Renal cortical epithelial cell (primary cell): ENCODE results near the gene MAG. TPM values are rescaled to one million over a fixed set of nuclear protein-coding genes. Genes with fewer than 3 reads are reported as not detected.

Experiments
- DNase-seq: peaks from one replicate; pipeline ENCODE4 v3.0.0-alpha.2; 2011; ENCODE audit warnings: low read depth
- total RNA-seq: library from RNA; depleted of rRNA; stranded (reverse); fragments of >200 nt; gene quantifications from 2 replicates; pipeline ENCODE4 v1.2.3, GENCODE V29; 2014

The MAG gene
- total RNA-seq, 1 donor from 2014 or later, result not detected

- DNase-seq, result no peak
Measured at GRCh38 chr19:35316560-35316959, 24.6 kb downstream of the MAG start.

GRCh38 chr19:35317464-35318043 lies 25.6 kb downstream of the MAG start:
- no peak for DNase-seq

- DNase-seq, result peak; percentile 68
Measured at GRCh38 chr19:35318679-35319448, 26.9 kb downstream of the MAG start.

- DNase-seq, result no peak
Measured at GRCh38 chr19:35320065-35320713, 28.2 kb downstream of the MAG start.

DNA sequence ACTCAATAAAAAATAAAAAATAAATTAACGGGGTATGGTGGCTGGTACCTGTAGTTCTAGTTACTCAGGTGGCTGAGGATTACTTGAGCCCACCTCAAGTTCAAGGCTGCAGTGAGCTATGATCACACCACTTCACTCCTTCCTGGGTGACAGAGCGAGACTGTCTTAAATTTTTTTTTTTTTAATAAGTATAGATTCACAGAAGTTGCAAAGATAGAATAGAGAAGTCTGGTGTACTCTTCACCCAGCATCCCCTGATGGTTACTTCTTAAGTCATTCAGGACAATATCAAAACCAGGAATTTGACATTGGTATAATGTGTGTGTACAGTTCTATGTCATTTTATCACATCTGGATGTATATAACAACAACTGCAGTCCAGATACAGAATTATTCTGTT lies 29.3 kb downstream of the MAG start:
- DNase-seq, result no peak

- DNase-seq, result no peak
Measured at GRCh38 chr19:35322014-35322413, 30.1 kb downstream of the MAG start.

DNA sequence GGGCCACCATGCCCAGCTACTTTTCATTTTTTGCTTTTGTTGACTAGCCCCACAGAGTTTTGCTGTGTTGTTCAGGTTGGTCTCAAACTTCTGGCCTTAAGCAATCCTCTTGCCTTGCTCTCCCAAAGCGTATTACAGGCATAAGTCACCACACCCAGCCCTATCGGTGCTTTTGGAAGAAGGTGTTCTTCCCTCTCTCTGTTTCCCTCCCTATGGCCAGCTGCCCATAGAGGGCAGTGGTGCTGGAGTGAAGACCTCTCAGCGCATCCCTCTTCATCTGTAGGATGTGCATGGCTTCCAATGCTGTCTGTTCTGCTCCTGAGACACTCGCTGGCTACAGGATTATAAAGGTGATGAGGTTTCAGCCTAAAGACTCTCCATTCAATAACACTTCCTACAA lies 35.7 kb downstream of the MAG start:
- DNase-seq, result no peak

DNA sequence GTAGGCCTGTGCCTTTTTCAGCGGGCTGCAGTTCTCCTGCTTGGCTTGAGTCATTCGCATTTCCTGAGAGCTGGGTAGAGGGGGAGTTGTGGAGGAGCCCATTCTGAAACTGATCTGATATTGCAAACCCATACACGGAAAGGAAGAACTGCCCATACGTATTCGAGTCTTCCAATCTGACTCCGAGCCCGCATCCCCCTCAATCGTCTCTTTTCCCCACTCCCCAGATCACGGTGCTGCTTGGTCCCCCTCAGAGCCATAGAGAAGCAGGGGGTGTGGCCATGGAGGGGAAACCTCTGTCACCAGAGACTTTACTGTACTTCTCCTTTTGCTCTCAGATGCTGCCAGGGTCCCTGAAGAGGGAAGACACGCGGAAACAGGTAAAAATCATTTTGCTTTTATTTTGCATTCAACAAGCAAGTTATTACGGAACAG lies 36.9 kb downstream of the MAG start, which contains the start of gene CD22:
Gene CD22, plus strand, starts transcription at position 337 of the 435 bp plus-strand sequence. CDS start 2,854 bp downstream, outside the sequence.
- no peak for DNase-seq

DNA sequence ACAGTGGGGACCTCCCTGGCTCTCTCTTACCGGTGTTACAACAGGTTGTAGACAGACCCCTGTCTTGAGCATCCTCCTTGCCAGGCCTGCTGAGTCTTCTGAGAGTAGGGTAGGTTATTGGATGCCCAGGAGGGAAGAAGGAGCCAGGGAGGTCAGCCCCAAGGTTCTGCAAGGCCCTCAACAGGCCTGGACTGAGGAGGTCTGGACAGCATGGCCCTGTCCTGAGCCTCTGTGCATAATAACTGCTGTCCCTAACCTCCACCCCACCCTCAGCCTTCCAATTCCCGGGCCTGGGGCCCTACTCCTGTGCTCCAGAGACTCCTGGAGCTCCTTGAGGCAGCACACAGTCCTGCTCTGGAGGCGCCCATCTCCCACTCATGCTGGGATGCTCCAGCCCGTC lies 37.4 kb downstream of the MAG start:
- DNase-seq, result no peak

- no peak for DNase-seq
Measured at GRCh38 chr19:35330475-35330874, 38.5 kb downstream of the MAG start.

DNA sequence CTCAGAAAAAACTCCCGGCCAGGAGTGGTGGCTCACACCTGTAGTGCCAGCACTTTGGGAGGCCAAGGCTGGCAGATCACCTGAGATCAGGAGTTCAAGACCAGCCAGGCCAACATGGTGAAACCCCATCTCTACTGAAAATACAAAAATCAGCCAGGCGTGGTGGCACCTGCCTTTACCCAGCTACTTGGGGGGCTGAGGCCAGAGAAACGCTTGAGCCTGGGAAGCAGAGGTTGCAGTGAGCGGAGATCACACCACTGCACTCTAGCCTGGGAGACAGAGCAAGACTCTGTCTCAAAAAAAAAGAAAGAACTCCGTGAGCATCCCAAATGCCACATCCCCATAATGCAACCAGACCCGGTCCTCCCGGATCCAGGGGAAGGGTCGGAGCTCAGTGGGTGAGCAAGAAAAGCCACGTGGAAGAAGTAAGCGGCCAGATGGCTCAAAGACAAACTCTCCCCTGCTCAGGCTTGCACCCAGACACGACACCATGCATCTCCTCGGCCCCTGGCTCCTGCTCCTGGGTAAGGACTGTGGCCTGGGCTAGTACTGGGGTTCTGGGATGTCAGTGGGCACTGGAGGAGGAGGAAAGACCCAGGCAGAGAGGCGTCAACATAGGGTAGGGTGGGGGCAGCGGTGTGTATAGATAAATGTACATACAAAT lies 39.7 kb downstream of the MAG start:
- DNase-seq, result no peak

DNA sequence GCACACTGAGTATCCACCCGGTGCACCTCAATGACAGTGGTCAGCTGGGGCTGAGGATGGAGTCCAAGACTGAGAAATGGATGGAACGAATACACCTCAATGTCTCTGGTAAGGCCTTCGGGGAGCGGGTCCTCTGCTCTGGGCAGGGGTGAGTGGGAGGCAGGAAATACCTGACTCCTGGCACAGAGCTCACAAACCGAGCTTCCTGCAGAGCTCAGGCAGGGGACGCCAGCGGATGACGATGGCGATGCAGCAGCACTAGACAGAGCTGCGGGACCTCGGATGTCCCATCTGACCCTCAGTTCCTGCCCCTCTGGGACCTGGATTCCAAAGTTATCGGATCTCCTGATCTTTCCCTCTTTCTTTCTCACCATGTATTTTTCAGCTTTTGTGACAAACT lies 40.9 kb downstream of the MAG start:
- no peak for DNase-seq

DNA sequence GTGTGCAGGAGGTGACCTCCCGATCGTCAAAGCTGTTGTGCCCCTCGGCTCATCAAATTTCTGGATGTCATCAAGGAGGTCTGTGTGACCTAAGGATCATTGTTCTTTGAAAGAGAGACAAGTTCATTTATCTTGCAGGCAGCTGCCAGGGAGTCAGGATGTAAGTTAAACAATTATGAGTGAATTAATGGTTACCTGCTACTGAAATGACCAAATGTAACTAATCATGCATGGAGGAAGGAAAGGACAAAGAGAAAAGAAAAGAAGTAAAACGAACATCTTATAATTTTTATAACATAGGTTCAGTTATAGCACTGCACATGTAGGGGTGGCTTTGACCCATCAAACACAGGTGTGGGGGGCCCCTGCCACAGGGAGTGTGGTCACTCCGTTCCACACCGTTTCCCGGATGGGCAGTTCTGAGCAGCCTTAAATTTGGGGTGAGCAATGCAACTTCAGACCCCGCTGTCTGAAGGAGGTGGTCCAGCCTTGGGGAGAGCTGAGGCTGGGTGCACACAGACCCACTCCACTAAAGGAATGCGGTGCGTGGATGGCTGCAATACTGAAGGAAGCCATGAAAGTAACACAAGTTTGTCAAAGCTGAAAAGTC lies 42.3 kb downstream of the MAG start:
- no peak for DNase-seq

DNA sequence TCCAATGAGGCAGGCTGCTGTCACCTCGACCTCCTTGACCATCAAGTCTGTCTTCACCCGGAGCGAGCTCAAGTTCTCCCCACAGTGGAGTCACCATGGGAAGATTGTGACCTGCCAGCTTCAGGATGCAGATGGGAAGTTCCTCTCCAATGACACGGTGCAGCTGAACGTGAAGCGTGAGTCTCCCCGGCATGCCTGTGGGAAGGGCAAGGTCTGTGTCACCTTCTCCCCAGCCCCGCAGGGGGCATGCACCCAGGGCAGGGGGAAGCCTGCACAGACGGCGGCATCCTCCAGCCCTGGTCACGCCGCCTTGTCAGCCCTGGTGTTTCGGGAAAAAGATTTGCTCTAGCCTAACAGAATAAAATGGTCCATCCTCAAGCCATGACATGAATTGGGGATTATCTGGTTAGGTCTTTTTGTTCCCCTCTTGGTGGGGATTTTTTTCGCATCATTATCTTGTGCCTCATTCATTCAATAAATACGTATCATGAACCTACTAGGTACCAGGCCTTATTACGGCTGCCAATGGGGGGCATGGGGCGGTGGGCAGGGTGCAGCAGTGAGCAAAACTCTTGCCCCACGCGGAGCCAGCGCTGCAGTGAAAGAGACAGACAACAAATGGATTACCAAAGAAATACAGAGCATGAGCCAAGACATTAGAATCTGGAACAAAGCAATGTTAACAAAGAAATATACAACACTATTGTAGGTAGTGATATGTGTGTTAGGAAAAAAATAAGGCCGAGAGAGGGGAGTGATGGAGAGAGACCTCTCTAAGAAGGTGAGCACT lies 44.4 kb downstream of the MAG start:
- no peak for DNase-seq

- DNase-seq, result no peak
Measured at GRCh38 chr19:35337097-35337983, 45.4 kb downstream of the MAG start.

GRCh38 chr19:35337984-35338296 lies 46.0 kb downstream of the MAG start:
- DNase-seq, result no peak

DNA sequence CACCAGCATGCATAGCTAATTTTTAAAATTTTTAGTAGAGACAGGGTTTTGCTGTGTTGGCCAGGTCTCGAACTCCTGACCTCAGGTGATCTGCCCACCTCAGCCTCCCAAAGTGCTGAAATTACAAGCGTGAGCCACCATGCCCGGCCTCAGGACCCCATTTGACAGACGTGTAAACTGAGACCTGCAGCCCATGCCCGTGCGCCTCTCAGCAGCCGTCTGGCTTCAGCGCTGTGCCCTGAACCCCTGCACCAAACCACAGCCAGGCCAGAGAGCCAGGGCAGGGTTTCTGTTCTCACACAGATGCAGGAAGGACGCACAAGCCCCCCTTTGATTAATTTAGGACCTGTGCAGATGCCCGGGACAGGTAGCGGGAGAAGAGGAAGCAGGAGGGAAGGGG lies 48.5 kb downstream of the MAG start:
- no peak for DNase-seq

GRCh38 chr19:35341006-35341405 lies 49.0 kb downstream of the MAG start:
- DNase-seq, result no peak

DNA sequence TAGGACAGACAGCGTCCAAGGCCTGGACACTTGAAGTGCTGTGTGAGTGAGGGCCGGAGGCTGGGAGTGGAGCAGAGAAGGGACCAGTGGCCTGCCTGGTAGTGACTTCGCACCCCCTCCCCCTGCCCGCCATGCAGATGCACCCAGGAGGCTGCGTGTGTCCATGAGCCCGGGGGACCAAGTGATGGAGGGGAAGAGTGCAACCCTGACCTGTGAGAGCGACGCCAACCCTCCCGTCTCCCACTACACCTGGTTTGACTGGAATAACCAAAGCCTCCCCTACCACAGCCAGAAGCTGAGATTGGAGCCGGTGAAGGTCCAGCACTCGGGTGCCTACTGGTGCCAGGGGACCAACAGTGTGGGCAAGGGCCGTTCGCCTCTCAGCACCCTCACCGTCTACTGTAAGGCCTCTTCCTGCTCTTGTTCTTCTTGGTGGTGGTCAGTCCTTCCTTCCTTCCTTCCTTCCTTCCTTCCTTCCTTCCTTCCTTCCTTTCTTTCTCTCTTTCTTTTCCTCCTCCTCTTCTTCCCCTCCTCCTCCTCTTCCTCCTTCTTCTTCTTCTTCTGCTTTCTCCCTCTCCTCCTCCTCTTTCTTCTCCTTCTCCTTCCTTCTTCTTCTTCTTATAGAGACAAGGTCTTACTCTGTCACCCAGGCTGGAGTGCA lies 49.7 kb downstream of the MAG start:
- no peak for DNase-seq

DNA sequence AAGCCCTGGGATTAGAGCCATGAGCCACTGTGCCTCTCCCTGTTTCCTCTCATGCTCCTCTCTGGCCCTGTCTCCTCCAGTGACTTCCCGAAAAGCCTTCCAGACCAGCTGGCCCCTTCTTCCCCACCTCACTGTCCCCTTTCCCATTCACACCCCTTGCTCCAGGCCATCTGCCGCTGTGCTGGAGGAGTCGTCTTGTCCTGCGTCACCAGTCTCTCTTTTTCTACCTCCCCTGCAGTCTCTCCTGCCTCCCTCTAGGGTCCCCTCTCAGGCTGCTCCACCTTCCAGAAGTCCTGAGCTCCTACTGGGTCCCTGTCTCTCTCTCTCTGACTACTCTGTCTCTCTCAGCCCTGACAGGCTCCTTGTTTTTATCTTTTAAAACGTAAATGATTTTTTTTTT lies 50.5 kb downstream of the MAG start:
- DNase-seq, result no peak
